GM12878 (cell line): ENCODE measurements around the gene SLC12A1. TPM values are rescaled to one million over a fixed set of nuclear protein-coding genes. Genes with fewer than 3 reads are reported as not detected.

Experiments used
- ATAC-seq: fragments of 200-7000 bp; cut with Tn5 transposase; 3 replicates; pipeline ENCODE4 v1.9.1; 2020; ENCODE audit warnings: mild to moderate bottlenecking, moderate library complexity
- BruUV-seq: library from RNA; stranded (reverse); fragments of 400-500 nt; replicated peaks from 2 replicates; lab custom pipeline; 2021; lab: Mats Ljungman, UMichigan
- CTCF ChIA-PET: fragments of 300-600 bp; sonication (Branson Sonifier 250); formaldehyde crosslinking; extraction: SDS; loops from one replicate; lab custom pipeline; 2021; ENCODE audit warnings: inconsistent platforms; lab: Yijun Ruan, JAX
- POLR2A ChIA-PET: fragments of 350-600 bp; formaldehyde crosslinking; extraction: SDS; loops from one replicate; lab custom pipeline; 2021; ENCODE audit warnings: inconsistent platforms; lab: Charles Lee
- RAD21 ChIA-PET: fragments of 300-600 bp; sonication (Branson Sonifier 250); formaldehyde crosslinking; loops from one replicate; lab custom pipeline; 2023; ENCODE audit warnings: antibody characterized with exemption; ENCODE audit not compliant: unreplicated experiment; lab: Charles Lee
- SMC1A ChIA-PET: fragments of 300-600 bp; sonication (Branson Sonifier 250); formaldehyde crosslinking; loops from one replicate; lab custom pipeline; 2023; ENCODE audit not compliant: unreplicated experiment, uncharacterized antibody; lab: Charles Lee
- DNase-seq: peaks from one replicate; pipeline ENCODE4 v3.0.0-alpha.2; 2011; ENCODE audit warnings: low read depth, low spot score
- FAIRE-seq: peaks from 3 replicates; lab custom pipeline; 2011; peaks lifted over from hg19 to GRCh38; lab: Jason Lieb, UNC
- H2AFZ ChIP-seq: 2 replicates; pipeline ENCODE4 v1.6.0; 2011; ENCODE audit warnings: low read depth, low read length, control low read depth; ENCODE audit not compliant: control insufficient read depth
- H3K27ac ChIP-seq: 2 replicates; pipeline ENCODE4 v1.5.1; 2011; ENCODE audit warnings: control low read depth; ENCODE audit not compliant: control insufficient read depth, insufficient read depth
- H3K27me3 ChIP-seq, 2 experiments: replicated peaks in 1 of 2; 2 replicates each; pipeline versions ENCODE4 v1.6.0 to v1.6.1; 2011; ENCODE audit warnings: low read length in 1 of 2; ENCODE audit not compliant: control insufficient read depth in 2 of 2, insufficient read depth in 2 of 2
- H3K36me3 ChIP-seq, 2 experiments: 2 replicates each; pipeline ENCODE4 v1.5.1; 2011; ENCODE audit warnings: low read length in 1 of 2; ENCODE audit not compliant: control insufficient read depth in 2 of 2, insufficient read depth in 2 of 2
- H3K4me1 ChIP-seq: 2 replicates; pipeline ENCODE4 v1.6.1; 2011; ENCODE audit warnings: mild to moderate bottlenecking, low read length, moderate library complexity, mixed read lengths; ENCODE audit not compliant: control insufficient read depth, insufficient read depth
- H3K4me2 ChIP-seq: 2 replicates; pipeline ENCODE4 v1.6.0; 2011; ENCODE audit warnings: control low read depth; ENCODE audit not compliant: control insufficient read depth, insufficient read depth
- H3K4me3 ChIP-seq: fragments of 200-600 bp; sonication (generic); 2 replicates; pipeline ENCODE4 v1.5.1; 2016
- H3K79me2 ChIP-seq: 2 replicates; pipeline ENCODE4 v1.6.0; 2011; ENCODE audit warnings: low read length; ENCODE audit not compliant: control insufficient read depth, insufficient read depth
- H3K9ac ChIP-seq: 2 replicates; pipeline ENCODE4 v1.8.0; 2011; ENCODE audit warnings: low read length, control low read depth, mixed read lengths; ENCODE audit not compliant: control insufficient read depth, insufficient read depth
- H3K9me3 ChIP-seq: replicated peaks from 3 replicates; pipeline ENCODE4 v1.5.1; 2011; ENCODE audit warnings: mild to moderate bottlenecking, low read length; ENCODE audit not compliant: control insufficient read depth, insufficient read depth
- H4K20me1 ChIP-seq: 2 replicates; pipeline ENCODE4 v1.6.0; 2011; ENCODE audit not compliant: control insufficient read depth, insufficient read depth
- BCLAF1 ChIP-seq: fragments of 450-650 bp; IDR thresholded peaks from 2 replicates; pipeline ENCODE4 v1.6.1; 2017; ENCODE audit warnings: antibody characterized with exemption, mild to moderate bottlenecking, moderate library complexity
- E2F8 ChIP-seq: fragments of 450-650 bp; IDR thresholded peaks from 2 replicates; pipeline ENCODE4 v1.6.1; 2018; ENCODE audit warnings: mild to moderate bottlenecking, low read depth, moderate library complexity; ENCODE audit not compliant: partially characterized antibody
- IKZF1 ChIP-seq: fragments of 450-650 bp; conservative IDR thresholded peaks from 2 replicates; pipeline ENCODE4 v1.6.1; 2017; ENCODE audit warnings: antibody characterized with exemption, mild to moderate bottlenecking
- KAT2A ChIP-seq: conservative IDR thresholded peaks from 2 replicates; pipeline ENCODE4 v1.6.1; 2011; ENCODE audit warnings: low read depth, low read length; ENCODE audit not compliant: control insufficient read depth
- LARP7 ChIP-seq: fragments of 450-650 bp; IDR thresholded peaks from 2 replicates; pipeline ENCODE4 v1.6.1; 2017; ENCODE audit warnings: mild to moderate bottlenecking
- MTA3 ChIP-seq: IDR thresholded peaks from 2 replicates; pipeline ENCODE4 v1.6.1; 2012; ENCODE audit warnings: low read length, inconsistent platforms, borderline replicate concordance
- RCOR1 ChIP-seq: conservative IDR thresholded peaks from 2 replicates; pipeline ENCODE4 v1.6.1; 2012; ENCODE audit warnings: low read depth, low read length, improper control_type of control experiment
- TARDBP ChIP-seq: IDR thresholded peaks from 2 replicates; pipeline ENCODE4 v1.6.1; 2016; ENCODE audit warnings: borderline replicate concordance
- ZNF622 ChIP-seq: fragments of 450-650 bp; IDR thresholded peaks from 2 replicates; pipeline ENCODE4 v1.6.1; 2017; ENCODE audit warnings: mild to moderate bottlenecking, inconsistent platforms
- WGBS: methylation state at CpG from one replicate; pipeline ENCODE4 v1.1.6; 2016; ENCODE audit warnings: low lambda C conversion rate; ENCODE audit not compliant: insufficient replicate concordance, insufficient coverage; ENCODE audit errors: missing lambda C conversion rate; 5-methylcytosine and 5-hydroxymethylcytosine counted together
- in situ Hi-C: fragments of 300-500 bp; cut with MboI; formaldehyde crosslinking; loops from 9 replicates; pipeline ENCODE4 v1.14.3; 2018; ENCODE audit warnings: mixed read lengths
- intact Hi-C: fragments of 100-400 bp; cut with micrococcal nuclease; formaldehyde crosslinking; loops from one replicate; pipeline ENCODE4 v1.14.2; 2022; ENCODE audit not compliant: unreplicated experiment
- polyA plus RNA-seq, 11 experiments: library from polyadenylated mRNA; depleted of rRNA in 4 of 11; unstranded in 6 of 11; stranded (reverse) in 5 of 11; fragments of >200 nt; fragmentation: Nextera tagmentation in 4 of 11; fragmentation: Illumina TruSeq in 1 of 11; extraction: Ambion mirVana in 4 of 11; extraction: Trizol in 1 of 11; gene quantifications; 1 replicate in 1 of 11; 2 replicates in 10 of 11; pipeline versions ENCODE4 v1.2.1 to v1.2.3, GENCODE V29; 2011 to 2016; ENCODE audit warnings: inconsistent platforms in 2 of 11, missing spikeins in 2 of 11, low read depth in 1 of 11
- total RNA-seq, 4 experiments: library from RNA; depleted of rRNA in 3 of 4; stranded (reverse); fragments of >200 nt in 3 of 4; fragmentation: Illumina TruSeq in 1 of 4; extraction: Trizol in 1 of 4; gene quantifications; 2 replicates each; pipeline versions ENCODE4 v1.2.1 to v1.2.3, GENCODE V29; 2013 to 2021

SLC12A1 gene
- total and polyA plus RNA-seq, 10 of the 15 experiments (the other 5 are each of a cell fraction or from before 2014, with no cell fraction given): under 0.01 TPM; not detected in 9

GRCh38 chr15:48253172-48253571, 47.1 kb downstream of the SLC12A1 start:
- TF ChIP-seq BCLAF1 (no peak), KAT2A (no peak), MTA3 (no peak), RCOR1 (no peak), ZNF622 (no peak), TARDBP (no peak), LARP7 (no peak), E2F8 (no peak), IKZF1 (no peak)
- TF ChIP-seq, all 136 proteins: peak for 0
- H3K9me3 ChIP-seq: no peaks in the 10 kb centered on the region
- SMC1A ChIA-PET: no interaction called here
- H3K79me2 ChIP-seq: no peaks in the 10 kb centered on the region
- no peaks in the 10 kb centered on the region; a peak in 1 of 4 replicates for H3K27me3 ChIP-seq
- no peak overlapping the region for H3K27ac ChIP-seq
- H4K20me1 ChIP-seq: no peaks in the 10 kb centered on the region
- DNase-seq (no peak), ATAC-seq (no peak), FAIRE-seq (no peak)
- no peak overlapping the region for H3K4me3 ChIP-seq
- no TSS peak for BruUV-seq
- H2AFZ ChIP-seq: no peak overlapping the region
- no peak overlapping the region for H3K4me2 ChIP-seq
- H3K9ac ChIP-seq: no peak overlapping the region
- RAD21 ChIA-PET: no interaction called here
- POLR2A ChIA-PET: no interaction called here
- intact Hi-C loops (loop anchor here (2.0 to 5.0 kb wide), 2 partner anchors 140 to 251 kb away; no protein-coding TSS in a partner anchor), in situ Hi-C loops (loop anchor here (10.0 to 25.0 kb wide), 2 partner anchors 766 to 1058 kb away; no protein-coding TSS in a partner anchor)
- no peaks in the 10 kb centered on the region for H3K36me3 ChIP-seq
- CTCF ChIA-PET: interaction anchor here (1.0 kb wide), 1 partner anchor 532 kb away, joined by 3 read pairs; no protein-coding TSS in a partner anchor
- WGBS: 2% methylated on average over 4 of the region's 4 CpGs
- H3K4me1 ChIP-seq: no peaks in the 10 kb centered on the region
